GM23248 (cell line): ENCODE results near the gene ZFAND3. TPM values are rescaled to one million over a fixed set of nuclear protein-coding genes. Genes with fewer than 3 reads are reported as not detected.

ENCODE experiments used
- DNase-seq: peaks from one replicate; pipeline ENCODE4 v3.0.0-alpha.2; 2015
- H2AFZ ChIP-seq: fragments of 200-600 bp; sonication (generic); 2 replicates; pipeline ENCODE4 v1.6.1; 2016; ENCODE audit warnings: antibody characterized with exemption
- H3F3A ChIP-seq: fragments of 200-600 bp; sonication (generic); 2 replicates; pipeline ENCODE4 v1.6.1; 2016; ENCODE audit warnings: mild to moderate bottlenecking, antibody characterized with exemption, mixed run types; ENCODE audit not compliant: insufficient read depth
- H3K27ac ChIP-seq: fragments of 200-600 bp; sonication (generic); 2 replicates; pipeline ENCODE4 v1.5.1; 2016; ENCODE audit warnings: mild to moderate bottlenecking
- H3K27me3 ChIP-seq: fragments of 200-600 bp; sonication (generic); replicated peaks from 2 replicates; pipeline ENCODE4 v1.6.1; 2016; ENCODE audit warnings: mild to moderate bottlenecking; ENCODE audit not compliant: insufficient read depth
- H3K36me3 ChIP-seq: fragments of 200-600 bp; sonication (generic); 2 replicates; pipeline ENCODE4 v1.6.1; 2016; ENCODE audit warnings: low read depth, mild to moderate bottlenecking
- H3K4me1 ChIP-seq: fragments of 200-600 bp; sonication (generic); 2 replicates; pipeline ENCODE4 v1.6.1; 2016; ENCODE audit warnings: mild to moderate bottlenecking; ENCODE audit not compliant: insufficient read depth
- H3K4me2 ChIP-seq: fragments of 200-600 bp; sonication (generic); one replicate; pipeline ENCODE4 v1.6.1; 2016; ENCODE audit warnings: mild to moderate bottlenecking; ENCODE audit not compliant: unreplicated experiment
- H3K4me3 ChIP-seq: fragments of 200-600 bp; sonication (generic); 2 replicates; pipeline ENCODE4 v1.5.1; 2016; ENCODE audit warnings: mild to moderate bottlenecking
- H3K79me2 ChIP-seq: fragments of 200-600 bp; sonication (generic); 2 replicates; pipeline ENCODE4 v1.6.1; 2016; ENCODE audit warnings: mild to moderate bottlenecking; ENCODE audit not compliant: insufficient read depth
- H3K9ac ChIP-seq: fragments of 200-600 bp; sonication (generic); 2 replicates; pipeline ENCODE4 v1.6.1; 2016; ENCODE audit warnings: mild to moderate bottlenecking
- H3K9me2 ChIP-seq: fragments of 200-600 bp; sonication (generic); 2 replicates; pipeline ENCODE4 v1.6.1; 2016; ENCODE audit warnings: mixed run types, mild to moderate bottlenecking, moderate library complexity; ENCODE audit not compliant: insufficient read depth
- H3K9me3 ChIP-seq: fragments of 200-600 bp; sonication (generic); one replicate; pipeline ENCODE4 v1.6.1; 2017; ENCODE audit warnings: low read depth
- H4K20me1 ChIP-seq: fragments of 200-600 bp; sonication (generic); 2 replicates; pipeline ENCODE4 v1.6.0; 2016; ENCODE audit not compliant: insufficient read depth
- EZH2 ChIP-seq: fragments of 200-600 bp; sonication (generic); IDR thresholded peaks from 2 replicates; pipeline ENCODE4 v1.6.1; 2018; ENCODE audit warnings: antibody characterized with exemption, mild to moderate bottlenecking; ENCODE audit not compliant: insufficient read depth, poor library complexity, severe bottlenecking
- EZH2phosphoT487 ChIP-seq: fragments of 200-600 bp; sonication (generic); IDR thresholded peaks from 2 replicates; pipeline ENCODE4 v1.6.1; 2018; ENCODE audit warnings: antibody characterized with exemption, moderate library complexity, mild to moderate bottlenecking, low read depth; ENCODE audit not compliant: insufficient read depth
- WGBS, 2 experiments: methylation state at CpG; one replicate each; pipeline ENCODE4 v1.1.6; 2015 to 2017; ENCODE audit warnings: low lambda C conversion rate in 2 of 2, low coverage in 1 of 2; ENCODE audit errors: missing lambda C conversion rate in 2 of 2; 5-methylcytosine and 5-hydroxymethylcytosine counted together
- in situ Hi-C: fragments of 300-500 bp; cut with MboI; formaldehyde crosslinking; loops from 2 replicates; pipeline ENCODE4 v1.15.0; 2020
- polyA plus RNA-seq: library from polyadenylated mRNA; unstranded; fragments of >200 nt; fragmentation: Nextera tagmentation; extraction: Ambion mirVana; gene quantifications from 2 replicates; pipeline ENCODE4 v1.2.1, GENCODE V29; 2016
- total RNA-seq: library from RNA; depleted of rRNA; stranded (reverse); fragments of >200 nt; shearing (Covaris generic); gene quantifications from 2 replicates; pipeline ENCODE4 v1.2.3, GENCODE V29; 2014

The ZFAND3 gene
- total and polyA plus RNA-seq, 2 experiments from 2014 or later, result 27.5 to 40.0 TPM

DNA sequence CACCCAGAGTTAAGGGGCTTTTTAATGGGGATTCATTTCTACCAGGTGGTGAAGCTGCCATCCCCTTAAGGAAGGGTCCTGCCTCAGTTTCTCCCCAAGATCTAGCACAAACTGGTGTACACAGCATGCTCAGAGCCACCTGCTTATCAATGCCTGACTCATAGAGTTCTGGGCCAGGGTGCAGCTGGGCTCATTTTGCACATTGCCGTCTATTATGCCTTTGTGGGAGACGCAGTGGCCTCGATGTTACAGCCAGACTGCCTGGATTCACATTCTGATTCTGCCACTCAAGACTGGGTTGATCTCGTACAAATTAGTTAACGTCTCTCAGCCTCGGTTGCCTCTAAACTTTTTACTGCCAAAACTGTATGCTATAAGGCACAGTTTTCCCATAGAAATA, 365.7 kb downstream of the ZFAND3 start:
- Histone ChIP-seq H3K9me3 (no peaks in the 10 kb centered on the region), H3F3A (no peaks in the 10 kb centered on the region), H4K20me1 (no peaks in the 10 kb centered on the region), H3K79me2 (no peaks in the 10 kb centered on the region), H3K4me2 (no peak overlapping the region), H2AFZ (no peak overlapping the region), H3K36me3 (no peaks in the 10 kb centered on the region), H3K4me1 (no peaks in the 10 kb centered on the region), H3K27me3 (no peaks in the 10 kb centered on the region), H3K4me3 (no peak overlapping the region), H3K9me2 (no peaks in the 10 kb centered on the region), H3K27ac (no peak overlapping the region), H3K9ac (no peak overlapping the region)
- no peak for DNase-seq
- TF ChIP-seq EZH2phosphoT487 (no peak), EZH2 (no peak)
- in situ Hi-C loops, result no loop called here
- 95 to 97% methylated on average over 6 of the region's 6 CpGs for WGBS, 2 experiments

DNA sequence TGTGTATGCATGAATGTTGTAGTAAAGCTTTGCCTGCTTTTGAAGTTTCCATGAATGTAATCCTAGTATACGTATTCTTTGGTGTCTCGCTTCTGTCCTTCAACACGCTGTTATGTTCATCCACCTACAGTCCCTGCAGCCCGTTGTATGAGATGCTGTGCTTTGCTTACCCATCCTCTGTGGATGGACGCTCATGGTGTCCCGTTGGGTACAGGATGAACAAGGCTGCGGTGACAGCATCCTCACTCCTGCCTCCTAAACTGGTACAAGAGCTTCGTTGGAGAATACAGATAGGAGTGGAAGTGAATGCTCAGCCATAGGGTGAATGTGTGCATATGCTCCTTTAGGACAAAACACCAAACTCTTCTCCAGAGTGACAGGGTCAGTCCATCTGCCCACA, 366.2 kb downstream of the ZFAND3 start:
- H3K27me3 ChIP-seq, result no peaks in the 10 kb centered on the region
- no peaks in the 10 kb centered on the region for H4K20me1 ChIP-seq
- no peaks in the 10 kb centered on the region for H3K36me3 ChIP-seq
- WGBS, 2 experiments, result 83 to 86% methylated on average over 8 of the region's 8 CpGs
- H3K9me3 ChIP-seq, result no peaks in the 10 kb centered on the region
- H3K4me2 ChIP-seq, result no peak overlapping the region
- no peak overlapping the region for H3K4me3 ChIP-seq
- no peak for DNase-seq
- no peaks in the 10 kb centered on the region for H3K79me2 ChIP-seq
- H3F3A ChIP-seq, result no peaks in the 10 kb centered on the region
- no peaks in the 10 kb centered on the region for H3K4me1 ChIP-seq
- TF ChIP-seq EZH2 (no peak), EZH2phosphoT487 (no peak)
- in situ Hi-C loops, result no loop called here
- H2AFZ ChIP-seq, result no peak overlapping the region
- no peaks in the 10 kb centered on the region for H3K9me2 ChIP-seq
- no peak overlapping the region for H3K9ac ChIP-seq
- H3K27ac ChIP-seq, result no peak overlapping the region

- H3K79me2 ChIP-seq, result no peaks in the 10 kb centered on the region
- TF ChIP-seq EZH2 (no peak), EZH2phosphoT487 (no peak)
- 62 to 73% methylated on average over 8 of the region's 8 CpGs for WGBS, 2 experiments
- no peak overlapping the region for H2AFZ ChIP-seq
- no peaks in the 10 kb centered on the region for H3K9me2 ChIP-seq
- H3K4me2 ChIP-seq, result no peak overlapping the region
- H3K4me3 ChIP-seq, result no peak overlapping the region
- no peak overlapping the region for H3K27ac ChIP-seq
- no peak for DNase-seq
- H4K20me1 ChIP-seq, result no peaks in the 10 kb centered on the region
- H3K27me3 ChIP-seq, result no peaks in the 10 kb centered on the region
- in situ Hi-C loops, result no loop called here
- H3K4me1 ChIP-seq, result no peaks in the 10 kb centered on the region
- no peak overlapping the region for H3K9ac ChIP-seq
- no peaks in the 10 kb centered on the region for H3K36me3 ChIP-seq
- H3K9me3 ChIP-seq, result no peaks in the 10 kb centered on the region
- no peaks in the 10 kb centered on the region for H3F3A ChIP-seq
Measured at GRCh38 chr6:38187325-38187724, 367.8 kb downstream of the ZFAND3 start.

- Histone ChIP-seq H3K4me3 (no peak overlapping the region), H3F3A (no peaks in the 10 kb centered on the region), H3K9me2 (no peaks in the 10 kb centered on the region), H3K9me3 (no peaks in the 10 kb centered on the region), H4K20me1 (no peaks in the 10 kb centered on the region), H2AFZ (no peak overlapping the region), H3K27me3 (no peaks in the 10 kb centered on the region), H3K36me3 (no peaks in the 10 kb centered on the region), H3K27ac (no peak overlapping the region), H3K9ac (no peak overlapping the region), H3K4me1 (no peaks in the 10 kb centered on the region), H3K79me2 (no peaks in the 10 kb centered on the region), H3K4me2 (no peak overlapping the region)
- DNase-seq, result no peak
- TF ChIP-seq EZH2, result no peak
- no peak for TF ChIP-seq EZH2phosphoT487
- 89 to 91% methylated on average over 20 of the region's 20 CpGs for WGBS, 2 experiments
- in situ Hi-C loops, result no loop called here
Measured at GRCh38 chr6:38187811-38188590, 368.5 kb downstream of the ZFAND3 start.
